IPS-15b (cell line): Measurements from ENCODE around the gene VCL.
"Not testable (repeated sequence)": the region's sequence is repeated elsewhere in the genome, so short reads cannot be mapped to it uniquely, and the experiment has no call there.

Experiments used
- H3K27me3 ChIP-seq: one replicate; pipeline ENCODE4 v1.6.1; 2013; ENCODE audit warnings: low read length; ENCODE audit not compliant: control insufficient read depth, insufficient read depth
- H3K36me3 ChIP-seq: one replicate; pipeline ENCODE4 v1.6.1; 2013; ENCODE audit warnings: low read length; ENCODE audit not compliant: control insufficient read depth, insufficient read depth
- H3K4me1 ChIP-seq: one replicate; pipeline ENCODE4 v1.6.1; 2013; ENCODE audit warnings: mild to moderate bottlenecking, low read length; ENCODE audit not compliant: control insufficient read depth, insufficient read depth
- H3K4me3 ChIP-seq: one replicate; pipeline ENCODE4 v1.5.1; 2013; ENCODE audit warnings: low read depth, low read length
- H3K9ac ChIP-seq: one replicate; pipeline ENCODE4 v1.6.1; 2013; ENCODE audit warnings: low read depth, mild to moderate bottlenecking, low read length
- H3K9me3 ChIP-seq: one replicate; pipeline ENCODE4 v1.6.1; 2013; ENCODE audit warnings: mild to moderate bottlenecking, low read length; ENCODE audit not compliant: control insufficient read depth, insufficient read depth

VCL gene

DNA sequence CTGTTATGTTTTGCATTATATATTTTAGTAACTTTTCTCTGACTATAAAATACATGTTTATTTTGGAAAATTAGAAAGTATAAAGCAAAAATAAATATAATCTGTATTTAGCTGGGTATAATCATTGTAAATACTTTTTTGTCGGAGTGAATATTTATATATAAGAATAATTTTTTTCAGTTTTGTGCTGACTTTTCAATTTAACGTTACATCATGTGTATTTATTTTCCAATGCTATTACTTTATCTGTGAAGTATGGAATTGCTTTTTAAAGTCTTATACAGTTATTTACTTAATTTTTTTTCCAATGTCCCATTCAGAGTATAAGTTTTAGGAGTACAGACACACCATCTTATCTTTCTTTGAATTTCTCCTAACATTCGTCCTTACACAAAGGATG, 137.5 kb downstream of the VCL start:
- no peak overlapping the region for H3K4me3 ChIP-seq

DNA sequence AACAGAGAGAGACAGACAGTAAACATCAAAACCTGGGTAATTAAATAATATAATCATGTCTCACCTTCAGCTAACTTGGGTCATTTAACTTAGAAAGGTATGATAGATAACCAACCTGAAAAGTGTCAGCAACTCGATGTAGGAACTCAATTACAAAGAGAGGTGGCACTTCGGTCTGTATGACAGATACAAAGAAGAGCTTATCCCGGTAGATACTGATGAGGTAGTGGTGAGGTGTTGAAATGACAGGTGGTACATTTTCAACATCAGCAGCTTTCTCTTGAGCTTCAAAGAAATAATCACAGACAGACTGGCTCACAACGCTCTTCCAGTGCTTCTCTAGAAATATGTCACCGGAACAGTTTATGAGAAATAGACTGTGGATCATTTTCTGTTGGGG, 140.1 kb downstream of the VCL start:
- Histone ChIP-seq H3K4me3 (no peak overlapping the region), H3K9ac (no peak overlapping the region), H3K4me1 (no peaks in the 10 kb centered on the region), H3K27me3 (no peaks in the 10 kb centered on the region), H3K36me3 (peaks cover 3% of the 10 kb centered on the region), H3K9me3 (no peaks in the 10 kb centered on the region)

More for the DNA sequence above, 137.5 kb downstream of the VCL start:
- Histone ChIP-seq H3K4me1 (no peaks in the 10 kb centered on the region), H3K27me3 (no peaks in the 10 kb centered on the region), H3K9ac (no peak overlapping the region), H3K9me3 (no peaks in the 10 kb centered on the region), H3K36me3 (peaks cover 10% of the 10 kb centered on the region)

DNA sequence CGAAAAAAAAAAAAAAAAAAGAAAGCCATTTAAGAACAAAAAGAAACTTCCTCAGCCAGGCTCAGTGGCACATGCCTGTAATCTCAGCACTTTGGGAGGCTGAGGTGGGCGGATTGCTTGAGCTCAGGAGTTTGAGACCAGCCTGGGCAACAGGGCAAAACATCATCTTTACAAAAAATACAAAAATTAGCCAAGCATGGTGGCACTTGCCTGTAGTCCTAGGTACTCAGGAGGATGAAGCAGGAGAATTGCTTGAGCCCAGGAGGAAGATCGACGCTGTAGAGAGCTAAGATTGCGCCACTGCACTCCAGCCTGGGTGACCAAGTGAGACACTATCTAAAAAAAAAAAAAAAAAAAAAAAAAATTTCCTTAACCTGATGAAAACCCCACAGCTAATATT, 140.7 kb downstream of the VCL start:
- H3K4me1 ChIP-seq, H3K9me3 ChIP-seq, H3K9ac ChIP-seq, H3K36me3 ChIP-seq, H3K27me3 ChIP-seq, H3K4me3 ChIP-seq: not testable (repeated sequence)

DNA sequence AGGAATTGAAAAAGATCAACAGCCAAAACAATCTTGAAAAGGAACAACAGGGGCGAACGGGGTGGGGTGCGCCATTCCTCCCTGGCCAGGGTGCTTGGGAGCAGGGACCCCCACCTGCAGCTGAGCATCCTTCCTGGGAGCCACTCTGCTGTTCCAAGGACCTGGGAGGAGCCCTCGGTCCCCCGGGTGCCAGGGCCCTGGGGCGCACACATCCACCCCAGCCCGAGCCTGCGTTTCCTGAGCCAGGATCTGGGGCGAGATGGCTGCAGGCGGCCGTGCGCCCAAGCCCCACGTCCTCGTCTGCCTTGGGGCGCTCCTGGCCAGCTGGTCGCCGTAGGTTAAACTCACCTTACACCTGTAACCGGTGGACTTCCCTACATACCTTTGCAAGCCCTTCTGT, 142.1 kb downstream of the VCL start:
- peaks cover 3% of the 10 kb centered on the region for H3K36me3 ChIP-seq
- H3K27me3 ChIP-seq: no peaks in the 10 kb centered on the region
- H3K9ac ChIP-seq: no peak overlapping the region
- no peaks in the 10 kb centered on the region for H3K4me1 ChIP-seq
- H3K4me3 ChIP-seq: no peak overlapping the region
- H3K9me3 ChIP-seq: no peaks in the 10 kb centered on the region

DNA sequence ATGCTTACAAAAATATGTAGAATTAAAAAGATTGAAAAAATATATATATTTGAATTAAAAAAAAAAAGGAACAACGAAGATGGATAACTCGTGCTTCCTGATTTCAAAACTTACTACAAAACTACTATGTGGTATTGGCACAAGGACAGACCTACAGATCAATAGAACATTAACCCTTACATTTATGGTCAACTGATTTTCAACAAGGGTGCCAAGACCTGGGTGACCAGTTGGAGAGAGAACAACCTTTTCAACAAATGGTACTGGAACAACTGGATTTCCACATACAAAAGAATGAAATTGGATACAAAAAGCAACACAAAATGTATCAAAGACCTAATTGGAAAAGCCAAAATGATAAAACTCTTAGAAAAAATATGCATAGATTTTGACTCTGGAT, 142.6 kb downstream of the VCL start:
- Histone ChIP-seq H3K4me1 (no peaks in the 10 kb centered on the region), H3K27me3 (no peaks in the 10 kb centered on the region), H3K9me3 (no peaks in the 10 kb centered on the region), H3K4me3 (no peak overlapping the region), H3K36me3 (peaks cover 3% of the 10 kb centered on the region), H3K9ac (no peak overlapping the region)

DNA sequence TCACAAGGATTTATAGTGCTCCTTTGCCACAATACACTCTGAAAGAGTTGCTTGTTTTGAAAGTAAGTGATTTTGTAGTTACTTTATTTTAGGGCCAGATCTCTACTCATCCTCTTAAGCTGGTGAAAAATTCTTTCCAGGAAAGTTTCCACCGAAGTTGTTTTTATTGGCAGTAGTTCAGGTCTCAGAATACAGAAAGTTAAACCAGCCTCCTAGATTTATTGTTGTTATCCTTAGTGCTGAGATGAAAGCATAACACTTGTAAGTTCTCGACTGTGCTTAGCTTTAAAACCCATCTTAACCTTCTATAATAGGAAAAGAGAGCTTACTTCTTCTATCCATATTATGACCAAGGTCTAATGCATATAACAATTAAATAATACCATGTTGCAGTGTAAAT, 147.2 kb downstream of the VCL start:
- no peaks in the 10 kb centered on the region for H3K36me3 ChIP-seq
- no peaks in the 10 kb centered on the region for H3K4me1 ChIP-seq
- H3K9ac ChIP-seq: no peak overlapping the region
- H3K4me3 ChIP-seq: no peak overlapping the region
- H3K9me3 ChIP-seq: no peaks in the 10 kb centered on the region
- H3K27me3 ChIP-seq: no peaks in the 10 kb centered on the region

DNA sequence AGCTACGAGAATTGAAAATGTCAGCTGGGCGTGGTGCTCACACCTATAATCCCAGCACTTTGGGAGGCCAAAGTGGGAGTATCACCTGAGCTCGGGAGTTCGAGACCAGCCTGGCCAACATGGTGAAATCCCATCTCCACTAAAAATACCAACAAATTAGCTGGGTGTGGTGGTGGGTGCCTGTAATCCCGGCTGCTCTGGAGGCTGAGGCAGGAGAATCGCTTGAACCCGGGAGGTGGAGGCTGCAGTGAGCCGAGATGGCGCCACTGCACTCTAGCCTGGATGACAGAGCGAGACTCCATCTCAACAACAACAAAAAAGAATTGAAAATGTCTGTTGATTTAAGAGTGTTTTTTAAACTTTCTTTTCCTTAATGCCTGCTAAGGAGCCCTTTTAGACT, 149.1 kb downstream of the VCL start:
- H3K9ac ChIP-seq, H3K9me3 ChIP-seq, H3K4me3 ChIP-seq, H3K36me3 ChIP-seq, H3K4me1 ChIP-seq, H3K27me3 ChIP-seq: not testable (repeated sequence)

DNA sequence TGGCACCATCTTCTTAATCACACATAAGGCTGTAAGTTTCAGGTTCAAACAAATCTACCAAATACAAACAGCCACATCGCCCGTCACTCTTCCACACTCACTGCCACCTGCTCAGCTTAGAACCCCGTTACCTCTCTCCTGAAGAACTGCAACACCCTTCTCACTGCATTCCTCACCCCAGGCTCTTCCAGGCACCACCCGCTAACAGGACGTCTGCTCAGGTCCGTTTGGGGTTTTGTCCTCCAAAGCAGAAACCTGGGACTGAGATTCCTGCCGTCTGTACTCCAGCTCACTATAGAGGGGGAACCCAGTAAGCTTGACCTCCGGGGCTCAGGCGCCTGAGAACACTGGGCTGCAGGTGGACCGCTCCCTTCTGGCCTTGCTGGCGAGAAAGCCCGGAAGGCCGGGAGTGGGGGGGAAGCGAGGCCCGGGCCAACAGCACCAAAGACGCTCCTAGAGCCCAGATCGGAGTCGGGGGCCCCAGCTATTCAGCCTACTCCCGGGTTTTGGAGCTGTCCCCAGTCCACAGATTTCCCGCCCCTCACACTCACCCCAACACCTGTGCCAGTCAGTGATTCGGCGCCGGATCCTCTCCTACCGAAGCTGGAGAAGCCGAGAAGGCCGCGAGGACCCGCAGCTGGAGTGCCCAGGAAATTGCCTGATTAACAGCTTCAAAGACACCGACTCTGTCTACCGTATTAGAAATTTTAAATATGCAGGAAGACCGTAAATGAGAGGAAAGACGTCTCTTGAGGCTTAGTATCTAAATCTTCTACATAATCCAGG, 152.5 kb downstream of the VCL start, which contains the start of gene AP3M1:
Gene AP3M1, minus strand, starts transcription at position 625 of the 786 bp plus-strand sequence. CDS start 12,449 bp downstream, outside the sequence.
- H3K4me1 ChIP-seq: peaks cover 4% of the 10 kb centered on the region
- peak within 1 kb of the TSS; percentile 76 for H3K9ac ChIP-seq
- H3K4me3 ChIP-seq: peak within 1 kb of the TSS; percentile 58
- H3K36me3 ChIP-seq: no peaks in the 10 kb centered on the region
- no peaks in the 10 kb centered on the region for H3K27me3 ChIP-seq
- H3K9me3 ChIP-seq: no peaks in the 10 kb centered on the region

DNA sequence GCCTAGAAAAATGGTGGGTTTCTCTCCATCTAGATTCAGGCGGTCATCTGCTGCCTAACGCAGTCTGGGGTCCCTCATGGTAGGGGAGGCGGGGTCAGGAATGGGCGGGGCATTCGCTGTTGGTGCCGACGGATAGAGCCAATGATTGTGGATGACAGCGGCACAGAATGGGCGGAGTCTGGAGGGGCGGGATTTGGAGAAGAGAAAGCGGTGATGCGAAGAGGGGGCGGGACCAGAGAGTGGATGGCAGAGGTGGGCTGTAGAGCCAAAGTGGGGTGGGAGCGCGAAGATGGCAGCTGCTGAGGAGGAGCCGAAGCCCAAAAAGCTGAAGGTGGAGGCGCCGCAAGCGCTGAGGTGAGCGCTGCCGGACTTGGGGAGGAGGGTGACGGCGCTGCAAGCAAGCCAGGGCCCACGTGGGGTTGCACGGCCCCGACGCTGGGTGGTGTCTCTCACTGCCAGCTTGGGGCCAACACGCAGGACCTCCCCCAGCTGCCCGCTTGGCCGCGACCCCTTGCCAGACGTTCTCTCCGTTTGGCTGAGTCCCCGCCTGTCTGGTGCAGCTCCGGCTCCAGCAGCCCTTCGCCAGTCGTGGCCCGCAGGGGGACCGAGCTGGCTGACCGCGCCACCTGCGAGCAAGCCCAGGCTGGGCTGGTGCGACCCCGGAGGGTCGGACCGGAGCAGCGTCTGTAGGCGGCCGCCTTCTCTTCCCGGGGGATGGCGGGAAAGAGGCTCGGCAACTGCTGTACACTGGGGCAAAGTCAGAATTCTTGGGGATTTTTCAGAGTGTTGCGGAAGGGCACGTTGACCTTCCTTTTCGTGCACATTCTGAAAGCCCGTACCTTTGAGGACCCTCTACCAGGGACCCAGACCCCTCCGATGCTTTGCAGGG, 153.3 kb downstream of the VCL start, which contains the start of gene ADK:
Gene ADK, plus strand, starts transcription at position 232 of the 889 bp plus-strand sequence. Its CDS starts 58 bp downstream, at position 290.
- Histone ChIP-seq H3K4me1 (peaks cover 4% of the 10 kb centered on the region), H3K27me3 (no peaks in the 10 kb centered on the region), H3K4me3 (peak within 1 kb of the TSS; percentile 58), H3K9me3 (no peaks in the 10 kb centered on the region), H3K36me3 (no peaks in the 10 kb centered on the region), H3K9ac (peak within 1 kb of the TSS; percentile 76)

DNA sequence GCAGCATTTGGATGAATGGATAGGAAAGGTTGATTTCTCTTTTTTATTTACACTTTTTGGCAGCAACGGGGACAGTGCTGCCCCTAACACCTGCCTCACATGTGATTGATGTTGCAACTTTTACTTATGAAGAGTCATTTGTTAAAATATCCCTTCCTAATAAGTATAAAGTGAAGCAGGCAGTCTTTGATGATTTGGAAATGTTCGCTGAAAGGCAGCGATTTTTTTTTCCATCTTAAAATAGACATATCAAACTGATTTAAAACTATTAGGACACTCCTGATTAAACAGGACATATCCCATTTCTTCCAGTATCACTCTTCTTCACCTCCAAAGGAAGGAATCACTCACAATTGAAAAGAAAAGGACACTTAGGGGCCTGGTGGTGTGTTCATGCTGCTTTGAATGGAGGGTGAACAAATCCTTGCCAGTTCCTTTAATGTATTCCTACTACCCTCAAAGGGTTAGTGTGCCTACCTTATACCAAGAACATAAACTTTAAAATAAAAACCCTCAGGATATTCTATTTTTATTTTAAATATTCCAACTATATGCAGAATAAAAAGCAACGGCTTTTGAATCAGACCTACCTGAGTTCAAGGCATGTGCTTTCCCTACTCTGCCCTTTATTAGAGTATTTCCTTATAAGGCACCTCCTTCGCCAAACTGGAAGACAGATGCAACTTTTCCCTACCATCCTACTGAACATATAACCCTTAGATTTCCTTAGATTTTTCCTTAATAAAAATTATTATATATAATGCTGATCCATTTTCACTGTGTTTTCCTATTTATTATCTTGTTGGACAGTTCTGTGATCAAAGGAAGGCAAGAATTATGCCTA, 154.2 kb downstream of the VCL start:
- Histone ChIP-seq H3K9ac (peak overlapping the region; percentile 68), H3K9me3 (no peaks in the 10 kb centered on the region), H3K27me3 (no peaks in the 10 kb centered on the region), H3K4me3 (peak overlapping the region; percentile 58), H3K4me1 (peaks cover 4% of the 10 kb centered on the region), H3K36me3 (no peaks in the 10 kb centered on the region)

DNA sequence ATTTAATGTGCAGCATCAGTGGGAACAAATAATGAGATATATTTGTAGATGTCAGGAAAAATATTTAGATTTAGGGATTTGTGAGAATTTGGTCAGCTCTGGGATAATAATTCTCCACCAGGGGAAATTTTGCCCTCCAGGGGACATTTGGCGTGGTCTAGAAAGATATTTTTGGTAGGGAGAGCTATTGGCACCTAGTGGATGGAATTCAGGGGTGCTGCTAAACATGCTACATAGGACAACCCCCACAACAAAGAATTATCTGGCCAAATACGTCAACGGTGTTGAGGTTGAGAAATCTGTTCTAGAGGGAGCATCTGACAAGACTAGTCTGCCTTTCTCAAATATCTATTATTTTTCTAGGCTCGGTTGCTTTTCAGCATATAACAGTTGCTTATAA, 155.2 kb downstream of the VCL start:
- no peak overlapping the region for H3K9ac ChIP-seq

More for the DNA sequence above, 155.2 kb downstream of the VCL start:
- H3K4me1 ChIP-seq: peaks cover 4% of the 10 kb centered on the region
- H3K36me3 ChIP-seq: no peaks in the 10 kb centered on the region
- H3K4me3 ChIP-seq: no peak overlapping the region
- no peaks in the 10 kb centered on the region for H3K9me3 ChIP-seq
- H3K27me3 ChIP-seq: no peaks in the 10 kb centered on the region
